ENCODE data around the gene C6orf163.

GRCh38 chr6:87376643-87377042 lies 32.0 kb downstream of the C6orf163 start:
- TF ChIP-seq CTCF (IDR thresholded peaks at IDR 0.05) (no peak), POLR2A (IDR thresholded peaks at IDR 0.05) (no peak)

Data from tibial nerve (tissue), 3 donors.